ENCODE data around the gene EIF5.

DNA sequence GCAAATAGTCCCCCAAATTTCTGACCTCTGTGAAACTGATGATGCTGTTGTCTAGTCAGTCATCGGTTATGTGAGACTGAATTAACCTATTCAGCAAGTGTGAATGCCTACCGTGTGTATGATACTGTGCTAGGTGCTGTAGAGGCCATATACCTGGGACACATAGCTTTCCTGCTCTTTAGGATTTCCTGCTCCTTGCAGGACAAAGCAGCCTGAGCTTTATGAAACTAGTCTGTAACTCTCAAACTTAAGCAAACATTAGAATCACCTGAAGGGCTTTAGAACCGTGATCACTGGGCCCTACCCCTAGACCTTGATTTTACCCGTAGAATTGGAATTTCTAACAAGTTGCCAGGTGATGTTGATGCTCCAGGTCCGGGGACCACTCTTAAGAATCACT, 58.1 kb downstream of the EIF5 start:
- TF ChIP-seq, protein P1, sequence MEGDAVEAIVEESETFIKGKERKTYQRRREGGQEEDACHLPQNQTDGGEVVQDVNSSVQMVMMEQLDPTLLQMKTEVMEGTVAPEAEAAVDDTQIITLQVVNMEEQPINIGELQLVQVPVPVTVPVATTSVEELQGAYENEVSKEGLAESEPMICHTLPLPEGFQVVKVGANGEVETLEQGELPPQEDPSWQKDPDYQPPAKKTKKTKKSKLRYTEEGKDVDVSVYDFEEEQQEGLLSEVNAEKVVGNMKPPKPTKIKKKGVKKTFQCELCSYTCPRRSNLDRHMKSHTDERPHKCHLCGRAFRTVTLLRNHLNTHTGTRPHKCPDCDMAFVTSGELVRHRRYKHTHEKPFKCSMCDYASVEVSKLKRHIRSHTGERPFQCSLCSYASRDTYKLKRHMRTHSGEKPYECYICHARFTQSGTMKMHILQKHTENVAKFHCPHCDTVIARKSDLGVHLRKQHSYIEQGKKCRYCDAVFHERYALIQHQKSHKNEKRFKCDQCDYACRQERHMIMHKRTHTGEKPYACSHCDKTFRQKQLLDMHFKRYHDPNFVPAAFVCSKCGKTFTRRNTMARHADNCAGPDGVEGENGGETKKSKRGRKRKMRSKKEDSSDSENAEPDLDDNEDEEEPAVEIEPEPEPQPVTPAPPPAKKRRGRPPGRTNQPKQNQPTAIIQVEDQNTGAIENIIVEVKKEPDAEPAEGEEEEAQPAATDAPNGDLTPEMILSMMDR (IDR thresholded peaks at IDR 0.05) = no peak
- TF ChIP-seq POLR2A (IDR thresholded peaks at IDR 0.05) (no peak), EP300 (IDR thresholded peaks at IDR 0.05) (no peak)
